Left ventricle myocardium inferior (tissue), 1 donor: ENCODE data around the gene TMEM38A. TPM values are rescaled to one million over a fixed set of nuclear protein-coding genes. Genes with fewer than 3 reads are reported as not detected.
"Not testable (repeated sequence)": the region's sequence is repeated elsewhere in the genome, so short reads cannot be mapped to it uniquely, and the experiment has no call there.

Source experiments
- DNase-seq: peaks from one replicate; pipeline ENCODE4 v3.0.0-alpha.2; 2020
- H3K27ac ChIP-seq: fragments of 200-600 bp; replicated peaks from 2 replicates; pipeline ENCODE4 v1.8.0; 2021
- H3K27me3 ChIP-seq: fragments of 200-600 bp; 2 replicates; pipeline ENCODE4 v1.8.0; 2021; ENCODE audit warnings: low read depth
- H3K36me3 ChIP-seq: fragments of 200-600 bp; 2 replicates; pipeline ENCODE4 v1.8.0; 2021
- H3K4me1 ChIP-seq: fragments of 200-600 bp; 2 replicates; pipeline ENCODE4 v1.8.0; 2021
- H3K4me3 ChIP-seq: fragments of 200-600 bp; 2 replicates; pipeline ENCODE4 v1.8.0; 2021; ENCODE audit warnings: mild to moderate bottlenecking, moderate library complexity
- H3K9me3 ChIP-seq: fragments of 200-600 bp; replicated peaks from 2 replicates; pipeline ENCODE4 v1.8.0; 2021
- CTCF ChIP-seq: fragments of 200-600 bp; IDR thresholded peaks from 2 replicates; pipeline ENCODE4 v1.8.0; 2021; ENCODE audit warnings: antibody characterized with exemption, mild to moderate bottlenecking, borderline replicate concordance
- intact Hi-C: fragments of 100-400 bp; cut with micrococcal nuclease; formaldehyde crosslinking; loops from one replicate; pipeline ENCODE4 v1.11.0; 2022
- total RNA-seq: library from RNA; stranded (reverse); fragmentation: NEBNext Ultra II Directional; extraction: Animal tissue kit (Norgen Biotek cat#: 25700); gene quantifications from one replicate; pipeline ENCODE4 v1.2.1, GENCODE V29; 2021
- donor health status: DM: no; HTN: yes; CAD: no; lungs with severe emphysema.

The TMEM38A gene
- total RNA-seq, 1 donor from 2014 or later = 44.6 TPM

DNA sequence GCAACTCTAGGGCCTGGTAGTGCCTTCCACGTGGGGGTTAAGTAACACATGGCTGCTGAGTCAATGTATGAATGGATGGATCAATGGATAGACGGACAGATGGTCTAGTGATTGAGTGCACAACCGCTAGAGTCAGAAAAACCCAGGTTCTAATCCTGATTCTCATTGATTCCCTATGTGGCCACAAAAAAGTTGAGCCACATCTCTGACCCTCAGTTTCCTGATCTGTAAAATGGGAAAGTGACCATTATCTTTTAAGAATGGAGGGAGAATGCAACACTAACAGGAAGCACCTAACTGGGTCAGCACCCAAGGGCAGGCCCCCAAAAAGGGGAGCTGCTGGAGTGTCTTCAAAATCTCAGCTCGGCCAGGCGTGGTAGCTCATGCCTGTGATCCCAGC, 3.6 kb upstream of the TMEM38A start:
- DNase-seq = no peak
- Histone ChIP-seq H3K9me3 (no peaks in the 10 kb centered on the region), H3K4me1 (peaks cover 62% of the 10 kb centered on the region), H3K4me3 (no peak overlapping the region), H3K27me3 (no peaks in the 10 kb centered on the region), H3K36me3 (peaks cover 63% of the 10 kb centered on the region), H3K27ac (no peak overlapping the region)
- no peak for TF ChIP-seq CTCF
- intact Hi-C loops = no loop called here

GRCh38 chr19:16659464-16659831, 1.5 kb upstream of the TMEM38A start:
- TF ChIP-seq CTCF = no peak
- H3K4me1 ChIP-seq = peaks cover 80% of the 10 kb centered on the region

DNA sequence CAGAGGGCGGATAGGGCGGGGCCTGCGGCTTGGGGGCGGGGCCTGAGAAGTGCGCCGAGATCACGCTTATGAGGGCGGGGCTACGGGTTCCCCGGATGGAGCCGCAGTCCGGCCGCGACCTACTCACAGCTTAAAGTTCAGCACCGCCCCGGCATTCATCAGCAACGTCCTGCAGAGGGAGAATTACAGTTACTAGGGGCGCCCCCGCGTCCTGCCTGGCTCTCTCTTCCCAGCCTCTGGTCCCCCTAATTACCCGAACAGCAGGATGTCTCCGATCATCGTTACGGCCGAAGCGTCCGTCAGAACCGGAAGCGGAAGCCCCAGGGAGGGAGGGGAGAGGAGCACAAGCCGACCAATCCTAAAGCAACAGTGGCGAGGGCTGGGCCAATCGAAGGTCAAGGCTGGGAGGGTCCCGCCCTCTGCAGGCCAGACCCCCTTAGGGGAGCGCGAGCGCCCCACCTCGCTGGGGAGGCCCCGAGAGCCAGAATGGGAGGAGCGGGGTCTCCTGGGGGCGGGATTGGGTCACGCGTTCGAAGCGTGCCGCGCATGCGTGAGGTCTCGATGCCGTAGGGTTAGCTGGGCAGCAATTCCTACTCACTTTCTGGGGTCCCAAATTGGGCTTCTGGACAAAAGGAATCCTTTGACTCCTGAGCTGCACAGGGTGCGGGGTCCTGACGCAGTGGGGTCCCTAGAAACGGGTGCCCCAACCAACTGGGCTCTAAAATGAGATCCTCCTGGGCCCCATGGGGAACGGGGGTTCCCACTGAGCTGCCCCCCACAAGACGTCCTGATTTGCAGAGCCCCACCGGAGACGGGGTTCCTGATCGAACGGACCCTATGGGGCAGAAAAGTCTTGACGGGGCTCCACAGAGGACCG, 869 bp upstream of the TMEM38A start, which contains the start of gene SMIM7:
SMIM7 (minus strand) TSS at position 313 of the 877 bp plus-strand sequence; CDS start at position 279, 34 bp downstream.
- Histone ChIP-seq H3K4me1 (peaks cover 78% of the 10 kb centered on the region), H3K36me3 (peaks cover 36% of the 10 kb centered on the region), H3K27me3 (no peaks in the 10 kb centered on the region), H3K9me3 (no peaks in the 10 kb centered on the region), H3K27ac (peak within 1 kb of the TSS; percentile 98), H3K4me3 (peak within 1 kb of the TSS; percentile 83)
- peak; percentile 98 for DNase-seq
- intact Hi-C loops = no loop called here
- no peak for TF ChIP-seq CTCF

More at GRCh38 chr19:16659464-16659831, 1.5 kb upstream of the TMEM38A start:
- no peaks in the 10 kb centered on the region for H3K9me3 ChIP-seq
- peaks cover 42% of the 10 kb centered on the region for H3K36me3 ChIP-seq
- H3K27me3 ChIP-seq = no peaks in the 10 kb centered on the region
- no peak for DNase-seq
- peak overlapping the region; percentile 83 for H3K4me3 ChIP-seq
- peak overlapping the region; percentile 98 for H3K27ac ChIP-seq
- intact Hi-C loops = no loop called here

DNA sequence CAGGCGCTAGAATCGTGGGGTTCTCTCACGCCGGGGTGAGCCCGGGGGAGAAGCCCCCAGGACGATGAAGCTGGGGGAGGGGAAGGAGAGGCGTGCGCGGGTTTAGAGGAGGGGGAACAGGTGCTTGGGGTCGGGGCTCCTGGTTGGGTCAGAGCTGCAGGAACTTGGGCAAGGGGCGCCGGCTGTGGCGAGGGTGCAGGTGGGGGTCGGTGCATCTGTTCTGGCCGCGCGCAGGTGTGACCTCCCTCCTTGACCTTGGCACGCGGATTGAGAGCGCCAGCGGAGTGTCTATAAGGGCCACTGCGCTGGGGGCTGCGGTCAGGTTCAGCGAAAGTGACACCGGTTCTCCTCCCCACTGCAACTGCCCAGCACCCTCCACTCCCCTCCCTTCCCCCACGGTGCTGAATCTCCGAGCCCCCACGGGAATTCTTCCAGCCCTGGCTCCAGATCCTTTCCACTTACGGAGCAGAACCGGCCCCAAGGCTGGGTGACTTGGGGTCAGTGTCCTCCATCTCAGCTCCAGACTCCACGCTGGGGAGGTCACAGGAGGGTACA, 618 bp downstream of the TMEM38A start:
- H3K27ac ChIP-seq = peak overlapping the region; percentile 98
- H3K4me1 ChIP-seq = peaks cover 78% of the 10 kb centered on the region
- no peaks in the 10 kb centered on the region for H3K9me3 ChIP-seq
- TF ChIP-seq CTCF = no peak
- DNase-seq = peak; percentile 71
- H3K36me3 ChIP-seq = peaks cover 31% of the 10 kb centered on the region
- H3K27me3 ChIP-seq = no peaks in the 10 kb centered on the region
- intact Hi-C loops = no loop called here
- H3K4me3 ChIP-seq = peak overlapping the region; percentile 83

- no peak for DNase-seq
- H3K27ac ChIP-seq = no peak overlapping the region
- H3K4me1 ChIP-seq = peaks cover 33% of the 10 kb centered on the region
- no peaks in the 10 kb centered on the region for H3K27me3 ChIP-seq
- TF ChIP-seq CTCF = no peak
- no peak overlapping the region for H3K4me3 ChIP-seq
- intact Hi-C loops = no loop called here
- peaks cover 24% of the 10 kb centered on the region for H3K36me3 ChIP-seq
- H3K9me3 ChIP-seq = no peaks in the 10 kb centered on the region
These were observed 7.2 kb downstream of the TMEM38A start for GRCh38 chr19:16668176-16668575.

GRCh38 chr19:16668702-16669101, 7.8 kb downstream of the TMEM38A start:
- H3K4me3 ChIP-seq, H3K27me3 ChIP-seq, intact Hi-C loops, H3K9me3 ChIP-seq, H3K27ac ChIP-seq, DNase-seq: not testable (repeated sequence)
- Histone ChIP-seq H3K36me3 (peaks cover 24% of the 10 kb centered on the region), H3K4me1 (peaks cover 27% of the 10 kb centered on the region)
